RWPE2 (cell line): Measurements from ENCODE around the gene NFXL1.

ENCODE experiments used
- ATAC-seq: fragments of 200-7000 bp; cut with Tn5 transposase; 3 replicates; pipeline ENCODE4 v1.9.1; 2021; ENCODE audit warnings: low read depth
- DNase-seq: peaks from one replicate; pipeline ENCODE4 v3.0.0-alpha.2; 2020; ENCODE audit warnings: low spot score
- H3K27ac ChIP-seq: fragments of 450-650 bp; 2 replicates; pipeline ENCODE4 v1.5.1; 2017; ENCODE audit warnings: mild to moderate bottlenecking; ENCODE audit not compliant: poor library complexity, severe bottlenecking
- H3K27me3 ChIP-seq: fragments of 250-450 bp; sonication (Bioruptor Pico); 2 replicates; pipeline ENCODE4 v1.5.1; 2021; ENCODE audit warnings: mild to moderate bottlenecking, moderate library complexity; ENCODE audit not compliant: insufficient read depth, poor library complexity, severe bottlenecking
- H3K36me3 ChIP-seq: fragments of 250-450 bp; sonication (Bioruptor Pico); 2 replicates; pipeline ENCODE4 v1.5.1; 2020; ENCODE audit warnings: low read depth, mild to moderate bottlenecking, moderate library complexity
- H3K4me1 ChIP-seq: fragments of 250-450 bp; sonication (Bioruptor Pico); 2 replicates; pipeline ENCODE4 v1.5.1; 2021; ENCODE audit warnings: mild to moderate bottlenecking, moderate library complexity; ENCODE audit not compliant: insufficient read depth, poor library complexity, severe bottlenecking
- H3K4me3 ChIP-seq: fragments of 250-450 bp; sonication (Bioruptor Pico); 2 replicates; pipeline ENCODE4 v1.5.1; 2021; ENCODE audit warnings: mild to moderate bottlenecking, moderate library complexity; ENCODE audit not compliant: severe bottlenecking
- H3K9me3 ChIP-seq: fragments of 250-450 bp; sonication (Bioruptor Pico); 2 replicates; pipeline ENCODE4 v1.5.1; 2021; ENCODE audit warnings: mild to moderate bottlenecking, moderate library complexity; ENCODE audit not compliant: severe bottlenecking
- TF ChIP-seq, protein P1 (sequence below): fragments of 450-650 bp; IDR thresholded peaks from one replicate; pipeline ENCODE4 v1.5.1; 2017; ENCODE audit warnings: mild to moderate bottlenecking, moderate library complexity; ENCODE audit not compliant: poor library complexity, severe bottlenecking

NFXL1 gene

GRCh38 chr4:47848041-47848440, 66.3 kb downstream of the NFXL1 start:
- peaks cover 69% of the 10 kb centered on the region for H3K36me3 ChIP-seq
- TF ChIP-seq, protein P1, sequence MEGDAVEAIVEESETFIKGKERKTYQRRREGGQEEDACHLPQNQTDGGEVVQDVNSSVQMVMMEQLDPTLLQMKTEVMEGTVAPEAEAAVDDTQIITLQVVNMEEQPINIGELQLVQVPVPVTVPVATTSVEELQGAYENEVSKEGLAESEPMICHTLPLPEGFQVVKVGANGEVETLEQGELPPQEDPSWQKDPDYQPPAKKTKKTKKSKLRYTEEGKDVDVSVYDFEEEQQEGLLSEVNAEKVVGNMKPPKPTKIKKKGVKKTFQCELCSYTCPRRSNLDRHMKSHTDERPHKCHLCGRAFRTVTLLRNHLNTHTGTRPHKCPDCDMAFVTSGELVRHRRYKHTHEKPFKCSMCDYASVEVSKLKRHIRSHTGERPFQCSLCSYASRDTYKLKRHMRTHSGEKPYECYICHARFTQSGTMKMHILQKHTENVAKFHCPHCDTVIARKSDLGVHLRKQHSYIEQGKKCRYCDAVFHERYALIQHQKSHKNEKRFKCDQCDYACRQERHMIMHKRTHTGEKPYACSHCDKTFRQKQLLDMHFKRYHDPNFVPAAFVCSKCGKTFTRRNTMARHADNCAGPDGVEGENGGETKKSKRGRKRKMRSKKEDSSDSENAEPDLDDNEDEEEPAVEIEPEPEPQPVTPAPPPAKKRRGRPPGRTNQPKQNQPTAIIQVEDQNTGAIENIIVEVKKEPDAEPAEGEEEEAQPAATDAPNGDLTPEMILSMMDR = no peak
- H3K9me3 ChIP-seq = no peaks in the 10 kb centered on the region
- H3K4me3 ChIP-seq = no peak overlapping the region
- H3K27me3 ChIP-seq = no peaks in the 10 kb centered on the region
- DNase-seq (no peak), ATAC-seq (no peak)
- H3K27ac ChIP-seq = no peak overlapping the region
- no peaks in the 10 kb centered on the region for H3K4me1 ChIP-seq

GRCh38 chr4:47842985-47843384, 71.4 kb downstream of the NFXL1 start:
- H3K36me3 ChIP-seq = peaks cover 33% of the 10 kb centered on the region
- H3K27me3 ChIP-seq = no peaks in the 10 kb centered on the region
- H3K4me3 ChIP-seq = no peak overlapping the region
- H3K9me3 ChIP-seq = no peaks in the 10 kb centered on the region
- no peaks in the 10 kb centered on the region for H3K4me1 ChIP-seq
- DNase-seq = no peak
- H3K27ac ChIP-seq = no peak overlapping the region
- no peak for ATAC-seq
- TF ChIP-seq, protein P1 = no peak

GRCh38 chr4:47840291-47840690, 74.1 kb downstream of the NFXL1 start:
- no peaks in the 10 kb centered on the region for H3K27me3 ChIP-seq
- no peak for DNase-seq
- peaks cover 6% of the 10 kb centered on the region for H3K4me1 ChIP-seq
- no peak for ATAC-seq
- TF ChIP-seq, protein P1 = no peak
- H3K36me3 ChIP-seq = peaks cover 18% of the 10 kb centered on the region
- no peak overlapping the region for H3K4me3 ChIP-seq
- no peak overlapping the region for H3K27ac ChIP-seq
- H3K9me3 ChIP-seq = no peaks in the 10 kb centered on the region

DNA sequence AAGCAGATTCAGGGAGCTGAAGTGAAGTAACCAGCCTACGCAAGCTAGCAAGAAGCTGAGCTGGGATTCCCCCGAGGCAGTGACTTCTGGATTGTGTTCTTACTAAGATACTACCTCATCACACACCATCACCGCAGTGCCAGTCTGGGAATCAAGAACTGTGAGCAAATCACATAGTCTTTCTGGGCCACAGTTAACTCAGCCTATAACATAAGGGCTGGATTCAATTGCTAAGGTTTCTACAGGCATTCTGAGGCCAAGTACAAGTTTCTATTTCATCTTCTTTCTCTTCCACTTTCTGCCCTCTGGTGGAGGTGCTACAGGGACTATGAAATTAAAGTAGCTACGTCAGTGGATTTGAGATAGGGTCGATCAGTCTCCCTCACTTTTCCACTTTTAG, 75.1 kb downstream of the NFXL1 start:
- TF ChIP-seq, protein P1 = peak; percentile 21

GRCh38 chr4:47838445-47838844, 75.9 kb downstream of the NFXL1 start:
- no peaks in the 10 kb centered on the region for H3K9me3 ChIP-seq
- ATAC-seq = no peak
- H3K4me3 ChIP-seq = no peak overlapping the region
- peaks cover 6% of the 10 kb centered on the region for H3K4me1 ChIP-seq
- H3K27me3 ChIP-seq = no peaks in the 10 kb centered on the region
- H3K27ac ChIP-seq = no peak overlapping the region
- H3K36me3 ChIP-seq = peaks cover 13% of the 10 kb centered on the region
- no peak for DNase-seq
- TF ChIP-seq, protein P1 = no peak

More for the DNA sequence above, 75.1 kb downstream of the NFXL1 start:
- H3K4me1 ChIP-seq = peaks cover 6% of the 10 kb centered on the region
- no peak for DNase-seq
- no peak for ATAC-seq
- no peak overlapping the region for H3K4me3 ChIP-seq
- H3K36me3 ChIP-seq = peaks cover 18% of the 10 kb centered on the region
- H3K27ac ChIP-seq = no peak overlapping the region
- H3K27me3 ChIP-seq = no peaks in the 10 kb centered on the region
- H3K9me3 ChIP-seq = no peaks in the 10 kb centered on the region
